NCI-H69 (cell line): ENCODE measurements around the gene SYT7.
"Not testable (repeated sequence)": the region's sequence is repeated elsewhere in the genome, so short reads cannot be mapped to it uniquely, and the experiment has no call there.

Experiments
- DNase-seq: peaks from one replicate; lab custom pipeline; 2025; lab: John Stamatoyannopoulos, UW

SYT7 gene

GRCh38 chr11:61475433-61475832 lies 105.4 kb downstream of the SYT7 start:
- no peak for DNase-seq

GRCh38 chr11:61474013-61474643 lies 106.7 kb downstream of the SYT7 start:
- DNase-seq = no peak

- DNase-seq = no peak
These were observed 107.4 kb downstream of the SYT7 start for GRCh38 chr11:61473370-61474012.

GRCh38 chr11:61472868-61473267 lies 108.0 kb downstream of the SYT7 start:
- DNase-seq = no peak

GRCh38 chr11:61472282-61472681 lies 108.6 kb downstream of the SYT7 start:
- DNase-seq = no peak

GRCh38 chr11:61468002-61468401 lies 112.9 kb downstream of the SYT7 start:
- DNase-seq = no peak

GRCh38 chr11:61467602-61468001 lies 113.3 kb downstream of the SYT7 start:
- DNase-seq = not testable (repeated sequence)
